Measurements from ENCODE around the gene ACER3.
A peak's percentile ranks its signal among the peaks of the same experiment; 100 is the strongest.
"Not testable (repeated sequence)": the region's sequence is repeated elsewhere in the genome, so short reads cannot be mapped to it uniquely, and the experiment has no call there.

The ACER3 gene

GRCh38 chr11:76825726-76826396 lies 34.9 kb upstream of the ACER3 start:
- no peak overlapping the region for H3K23ac ChIP-seq (ENCODE audit: low read length)

DNA sequence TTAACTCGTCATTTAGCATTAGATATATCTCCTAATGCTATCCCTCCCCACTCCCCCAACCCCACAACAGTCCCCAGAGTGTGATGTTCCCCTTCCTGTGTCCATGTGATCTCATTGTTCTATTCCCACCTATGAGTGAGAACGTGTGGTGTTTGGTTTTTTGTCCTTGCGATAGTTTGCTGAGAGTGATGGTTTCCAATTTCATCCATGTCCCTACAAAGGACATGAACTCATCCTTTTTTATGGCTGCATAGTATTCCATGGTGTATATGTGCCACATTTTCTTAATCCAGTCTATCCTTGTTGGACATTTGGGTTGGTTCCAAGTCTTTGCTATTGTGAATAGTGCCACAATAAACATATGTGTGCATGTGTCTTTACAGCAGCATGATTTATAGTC lies 34.2 kb upstream of the ACER3 start:
- not testable (repeated sequence) for H4K5ac ChIP-seq (ENCODE audit: low read length); H3K27ac ChIP-seq (ENCODE audit: low read depth, low read length); H3K4me3 ChIP-seq (ENCODE audit: low read length); H2AK5ac ChIP-seq (ENCODE audit: low read length); H2BK5ac ChIP-seq (ENCODE audit: low read length); H3K4me2 ChIP-seq (ENCODE audit: low read length); H3K36me3 ChIP-seq (ENCODE audit: control insufficient read depth, insufficient read depth, low read length); H2BK120ac ChIP-seq (ENCODE audit: low read depth, low read length); H3K79me1 ChIP-seq (ENCODE audit: low read length); H3K23ac ChIP-seq (ENCODE audit: low read length); H3K4me1 ChIP-seq (ENCODE audit: control insufficient read depth, low read depth, low read length); H3K56ac ChIP-seq (ENCODE audit: low read length); H3K9ac ChIP-seq (ENCODE audit: low read length); H3K4ac ChIP-seq (ENCODE audit: low read depth, low read length); H2BK15ac ChIP-seq (replicated peaks; ENCODE audit: low read depth); H4K8ac ChIP-seq (ENCODE audit: low read depth, low read length); H3K79me2 ChIP-seq (ENCODE audit: control insufficient read depth, insufficient read depth, low read length); H3K18ac ChIP-seq (ENCODE audit: low read length); DNase-seq; H3K27me3 ChIP-seq (ENCODE audit: insufficient read depth, low read length, poor library complexity)
- WGBS (ENCODE audit: extremely low coverage, insufficient coverage, low lambda C conversion rate), result no CpG with 5 or more reads among the region's 3 CpGs

More at GRCh38 chr11:76825726-76826396, 34.9 kb upstream of the ACER3 start:
- H3K18ac ChIP-seq (ENCODE audit: low read length), result no peak overlapping the region
- no peaks in the 10 kb centered on the region for H3K79me1 ChIP-seq (ENCODE audit: low read length)
- H2AK5ac ChIP-seq (ENCODE audit: low read length), result no peak overlapping the region
- H3K4me1 ChIP-seq (ENCODE audit: control insufficient read depth, low read depth, low read length), result peaks cover 5% of the 10 kb centered on the region
- H2BK15ac ChIP-seq (replicated peaks; ENCODE audit: low read depth), result no peak overlapping the region
- no peak overlapping the region for H2BK120ac ChIP-seq (ENCODE audit: low read depth, low read length)
- H3K4me2 ChIP-seq (ENCODE audit: low read length), result no peak overlapping the region
- no CpG with 5 or more reads among the region's 1 CpG for WGBS (ENCODE audit: extremely low coverage, insufficient coverage, low lambda C conversion rate)
- H4K5ac ChIP-seq (ENCODE audit: low read length), result no peak overlapping the region
- no peak overlapping the region for H3K4me3 ChIP-seq (ENCODE audit: low read length)
- H2BK5ac ChIP-seq (ENCODE audit: low read length), result no peak overlapping the region
- H3K79me2 ChIP-seq (ENCODE audit: control insufficient read depth, insufficient read depth, low read length), result no peaks in the 10 kb centered on the region
- no peak overlapping the region for H3K4ac ChIP-seq (ENCODE audit: low read depth, low read length)
- H3K9ac ChIP-seq (ENCODE audit: low read length), result no peak overlapping the region
- H4K8ac ChIP-seq (ENCODE audit: low read depth, low read length), result no peak overlapping the region
- no peaks in the 10 kb centered on the region for H3K36me3 ChIP-seq (ENCODE audit: control insufficient read depth, insufficient read depth, low read length)
- H3K27ac ChIP-seq (ENCODE audit: low read depth, low read length), result no peak overlapping the region
- no peak overlapping the region for H3K56ac ChIP-seq (ENCODE audit: low read length)
- no peaks in the 10 kb centered on the region for H3K27me3 ChIP-seq (ENCODE audit: insufficient read depth, low read length, poor library complexity)
- DNase-seq, result no peak

DNA sequence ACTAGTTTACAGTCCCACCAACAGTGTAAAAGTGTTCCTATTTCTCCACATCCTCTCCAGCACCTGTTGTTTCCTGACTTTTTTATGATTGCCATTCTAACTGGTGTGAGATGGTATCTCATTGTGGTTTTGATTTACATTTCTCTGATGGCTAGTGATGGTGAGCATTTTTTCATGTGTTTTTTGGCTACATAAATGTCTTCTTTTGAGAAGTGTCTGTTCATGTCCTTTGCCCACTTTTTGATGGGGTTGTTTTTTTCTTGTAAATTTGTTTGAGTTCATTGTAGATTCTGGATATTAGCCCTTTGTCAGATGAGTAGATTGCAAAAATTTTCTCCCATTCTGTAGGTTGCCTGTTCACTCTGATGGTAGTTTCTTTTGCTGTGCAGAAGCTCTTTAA lies 33.7 kb upstream of the ACER3 start:
- H3K4me1 ChIP-seq (ENCODE audit: control insufficient read depth, low read depth, low read length); H4K5ac ChIP-seq (ENCODE audit: low read length); H3K4me2 ChIP-seq (ENCODE audit: low read length); H3K56ac ChIP-seq (ENCODE audit: low read length); H3K4ac ChIP-seq (ENCODE audit: low read depth, low read length); H3K27me3 ChIP-seq (ENCODE audit: insufficient read depth, low read length, poor library complexity); H3K23ac ChIP-seq (ENCODE audit: low read length); H3K18ac ChIP-seq (ENCODE audit: low read length); H3K79me2 ChIP-seq (ENCODE audit: control insufficient read depth, insufficient read depth, low read length); H4K8ac ChIP-seq (ENCODE audit: low read depth, low read length); H2AK5ac ChIP-seq (ENCODE audit: low read length); H2BK15ac ChIP-seq (replicated peaks; ENCODE audit: low read depth); H2BK5ac ChIP-seq (ENCODE audit: low read length); H3K36me3 ChIP-seq (ENCODE audit: control insufficient read depth, insufficient read depth, low read length); DNase-seq; H3K27ac ChIP-seq (ENCODE audit: low read depth, low read length); H2BK120ac ChIP-seq (ENCODE audit: low read depth, low read length); H3K79me1 ChIP-seq (ENCODE audit: low read length); H3K9ac ChIP-seq (ENCODE audit: low read length); H3K4me3 ChIP-seq (ENCODE audit: low read length): not testable (repeated sequence)

GRCh38 chr11:76830639-76831327 lies 29.9 kb upstream of the ACER3 start:
- WGBS (ENCODE audit: extremely low coverage, insufficient coverage, low lambda C conversion rate), result no CpG with 5 or more reads among the region's 9 CpGs
- Histone ChIP-seq H3K4me2 (ENCODE audit: low read length) (no peak overlapping the region), H3K36me3 (ENCODE audit: control insufficient read depth, insufficient read depth, low read length) (no peaks in the 10 kb centered on the region), H3K27ac (ENCODE audit: low read depth, low read length) (no peak overlapping the region), H3K27me3 (ENCODE audit: insufficient read depth, low read length, poor library complexity) (no peaks in the 10 kb centered on the region), H3K4me1 (ENCODE audit: control insufficient read depth, low read depth, low read length) (peaks cover 3% of the 10 kb centered on the region), H3K4me3 (ENCODE audit: low read length) (no peak overlapping the region), H2BK5ac (ENCODE audit: low read length) (no peak overlapping the region), H3K79me2 (ENCODE audit: control insufficient read depth, insufficient read depth, low read length) (no peaks in the 10 kb centered on the region), H2BK120ac (ENCODE audit: low read depth, low read length) (no peak overlapping the region), H3K79me1 (ENCODE audit: low read length) (no peaks in the 10 kb centered on the region), H3K56ac (ENCODE audit: low read length) (peak overlapping the region; percentile 34), H3K23ac (ENCODE audit: low read length) (no peak overlapping the region), H3K4ac (ENCODE audit: low read depth, low read length) (no peak overlapping the region), H3K18ac (ENCODE audit: low read length) (no peak overlapping the region), H4K8ac (ENCODE audit: low read depth, low read length) (no peak overlapping the region), H2BK15ac (replicated peaks; ENCODE audit: low read depth) (no peak overlapping the region), H3K9ac (ENCODE audit: low read length) (no peak overlapping the region), H2AK5ac (ENCODE audit: low read length) (no peak overlapping the region), H4K5ac (ENCODE audit: low read length) (no peak overlapping the region)
- peak; percentile 46 for DNase-seq

DNA sequence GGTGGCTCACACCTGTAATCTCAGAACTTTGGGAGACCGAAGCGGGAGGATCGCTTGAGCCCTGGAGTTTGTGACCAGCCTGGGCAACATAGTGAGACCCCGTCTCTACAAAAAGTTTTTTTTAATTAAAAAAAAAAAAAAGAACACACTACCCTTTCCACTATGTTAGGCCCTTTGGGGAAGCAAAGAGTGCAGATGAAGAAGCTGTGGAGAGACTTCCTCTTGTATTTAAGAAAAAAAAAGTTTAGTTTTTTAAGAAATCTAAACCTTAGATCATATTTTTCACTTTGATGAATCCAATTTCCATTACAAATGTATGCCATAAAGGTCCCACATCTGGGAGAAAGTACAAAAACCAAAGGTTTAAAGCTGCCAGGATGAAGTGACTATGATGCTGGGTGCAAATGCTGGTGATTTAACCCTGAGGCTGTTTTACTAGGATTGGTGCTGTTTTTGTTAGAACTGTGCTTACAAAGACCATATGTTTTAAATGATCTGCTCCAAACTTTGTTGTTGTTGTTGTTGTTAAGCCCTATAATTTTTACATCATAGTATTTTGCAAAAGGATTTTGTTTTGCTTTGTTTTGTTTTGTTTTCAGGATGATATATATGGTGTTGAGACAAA lies 28.9 kb upstream of the ACER3 start:
- Histone ChIP-seq H2BK120ac (ENCODE audit: low read depth, low read length) (no peak overlapping the region), H3K4me1 (ENCODE audit: control insufficient read depth, low read depth, low read length) (peaks cover 3% of the 10 kb centered on the region), H3K36me3 (ENCODE audit: control insufficient read depth, insufficient read depth, low read length) (no peaks in the 10 kb centered on the region), H4K5ac (ENCODE audit: low read length) (no peak overlapping the region), H3K4me2 (ENCODE audit: low read length) (no peak overlapping the region), H3K23ac (ENCODE audit: low read length) (no peak overlapping the region), H2BK15ac (replicated peaks; ENCODE audit: low read depth) (no peak overlapping the region), H3K79me2 (ENCODE audit: control insufficient read depth, insufficient read depth, low read length) (no peaks in the 10 kb centered on the region), H3K9ac (ENCODE audit: low read length) (no peak overlapping the region), H2BK5ac (ENCODE audit: low read length) (no peak overlapping the region), H3K18ac (ENCODE audit: low read length) (no peak overlapping the region), H3K79me1 (ENCODE audit: low read length) (no peaks in the 10 kb centered on the region), H3K4ac (ENCODE audit: low read depth, low read length) (no peak overlapping the region), H3K27ac (ENCODE audit: low read depth, low read length) (no peak overlapping the region), H3K56ac (ENCODE audit: low read length) (no peak overlapping the region), H2AK5ac (ENCODE audit: low read length) (no peak overlapping the region), H4K8ac (ENCODE audit: low read depth, low read length) (no peak overlapping the region), H3K4me3 (ENCODE audit: low read length) (no peak overlapping the region), H3K27me3 (ENCODE audit: insufficient read depth, low read length, poor library complexity) (no peaks in the 10 kb centered on the region)
- no CpG with 5 or more reads among the region's 4 CpGs for WGBS (ENCODE audit: extremely low coverage, insufficient coverage, low lambda C conversion rate)
- DNase-seq, result no peak
